NK-92 (cell line): ENCODE results near the gene NPAS4.
"Not testable (repeated sequence)": the region's sequence is repeated elsewhere in the genome, so short reads cannot be mapped to it uniquely, and the experiment has no call there.

Experiments
- DNase-seq: peaks from one replicate; lab custom pipeline; 2025; ENCODE audit not compliant: unreplicated experiment; lab: John Stamatoyannopoulos, UW

The NPAS4 gene

DNA sequence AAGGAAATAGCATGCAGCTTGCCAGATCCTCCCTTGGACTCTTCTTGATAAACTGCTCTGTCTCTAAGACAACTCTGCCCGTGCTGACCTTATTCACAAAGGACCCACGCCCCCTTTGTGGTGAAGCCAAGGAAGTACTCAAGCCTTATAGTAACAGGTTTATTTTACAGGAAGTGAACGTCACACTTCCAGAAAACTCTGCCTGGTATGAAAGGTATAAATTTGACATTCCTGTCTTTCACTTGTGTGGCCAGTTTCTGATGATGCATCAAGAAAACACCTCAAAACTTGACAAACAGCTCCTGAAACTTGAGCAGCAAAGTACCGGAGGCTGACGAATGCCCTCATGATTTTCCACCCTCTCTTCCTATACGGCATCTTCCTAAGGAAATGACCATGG, 33.4 kb downstream of the NPAS4 start:
- DNase-seq: no peak

DNA sequence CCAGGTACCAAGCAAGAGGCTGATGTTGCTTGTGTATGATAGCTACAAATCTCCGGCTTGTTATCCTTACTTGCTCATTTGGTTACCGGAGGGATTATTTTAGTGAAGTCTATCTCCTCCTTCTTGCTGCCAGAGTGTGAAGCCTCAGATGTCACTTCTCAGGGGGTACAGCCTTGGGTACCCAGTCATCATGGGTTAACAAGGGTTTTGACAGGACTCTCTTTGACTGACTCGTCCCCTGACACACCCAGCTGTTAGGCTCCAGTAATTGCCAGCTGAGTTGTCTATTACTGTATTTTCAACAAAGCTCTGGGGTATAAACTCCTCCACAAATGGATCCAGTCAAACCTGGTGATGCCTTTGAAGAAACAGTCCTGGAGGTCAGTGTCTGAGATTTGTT, 34.0 kb downstream of the NPAS4 start:
- no peak for DNase-seq

DNA sequence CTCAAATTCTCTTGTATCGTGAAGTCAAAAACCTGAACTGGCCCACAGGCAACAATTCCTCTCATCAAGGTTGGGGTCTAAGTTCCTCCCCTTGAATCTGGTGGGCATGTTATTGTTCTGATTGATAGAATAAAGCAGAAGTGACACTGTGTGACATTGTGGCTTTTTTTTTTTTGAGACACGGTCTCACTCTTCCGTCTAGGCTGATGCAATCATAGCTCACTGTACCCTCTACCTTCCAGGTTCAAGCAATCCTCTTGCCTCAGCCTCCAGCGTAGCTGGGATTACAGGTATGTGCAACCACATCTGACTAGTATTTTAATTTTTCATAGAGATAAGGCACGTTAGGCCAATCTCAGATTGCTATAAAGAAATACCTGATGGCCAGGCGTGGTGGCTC, 37.0 kb downstream of the NPAS4 start:
- no peak for DNase-seq

- DNase-seq: no peak
Measured at GRCh38 chr11:66459138-66459778, 38.4 kb downstream of the NPAS4 start.

DNA sequence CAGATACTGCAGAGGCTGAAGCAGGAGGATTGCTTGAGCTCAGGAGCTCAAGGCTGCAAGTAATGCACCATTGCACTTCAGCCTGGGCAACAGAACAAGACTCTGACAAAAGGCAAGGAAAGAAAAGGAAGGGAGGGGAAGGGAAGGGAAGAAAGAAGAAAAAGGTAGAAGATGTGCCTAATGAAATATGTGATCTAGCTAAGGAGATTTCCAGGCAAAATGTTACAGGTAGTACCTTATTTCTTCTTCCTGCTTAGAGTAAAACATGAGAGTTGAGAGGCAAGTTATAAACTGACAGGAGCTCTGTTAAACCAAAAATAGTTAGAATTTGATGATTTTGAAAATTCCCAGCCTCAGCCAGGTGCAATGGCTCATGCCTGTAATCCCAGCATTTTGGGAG, 41.2 kb downstream of the NPAS4 start:
- no peak for DNase-seq

DNA sequence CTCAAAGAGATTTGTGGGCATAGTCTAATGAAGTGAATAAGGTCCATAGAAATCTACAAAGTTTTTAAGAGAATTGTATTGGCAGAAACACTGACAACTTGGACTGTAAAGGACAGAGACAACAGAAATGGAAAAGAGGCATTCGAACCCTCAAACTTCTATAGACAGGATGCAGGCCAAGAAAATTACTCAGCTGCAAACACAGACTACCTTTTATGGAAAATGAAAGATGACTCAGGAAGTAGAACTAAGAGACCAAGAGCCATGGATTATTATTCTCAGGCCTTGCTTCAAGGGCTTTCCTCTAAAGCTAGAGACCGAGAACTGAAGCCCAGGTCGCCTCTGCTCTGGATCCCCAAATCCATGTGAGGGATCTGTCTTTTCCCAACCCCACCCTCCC, 42.1 kb downstream of the NPAS4 start:
- DNase-seq: no peak

DNA sequence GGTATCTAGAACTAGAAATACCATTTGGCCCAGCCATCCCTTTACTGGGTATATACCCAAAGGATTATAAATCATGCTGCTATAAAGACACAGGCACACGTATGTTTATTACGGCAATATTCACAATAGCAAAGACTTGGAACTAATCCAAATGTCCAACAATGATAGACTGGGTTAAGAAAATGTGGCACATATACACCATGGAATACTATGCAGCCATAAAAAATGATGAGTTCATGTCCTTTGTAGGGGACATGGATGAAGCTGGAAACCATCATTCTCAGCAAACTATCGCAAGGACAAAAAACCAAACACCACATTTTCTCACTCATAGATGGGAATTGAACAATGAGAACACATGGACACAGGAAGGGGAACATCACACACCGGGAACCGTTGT, 43.3 kb downstream of the NPAS4 start:
- not testable (repeated sequence) for DNase-seq

DNA sequence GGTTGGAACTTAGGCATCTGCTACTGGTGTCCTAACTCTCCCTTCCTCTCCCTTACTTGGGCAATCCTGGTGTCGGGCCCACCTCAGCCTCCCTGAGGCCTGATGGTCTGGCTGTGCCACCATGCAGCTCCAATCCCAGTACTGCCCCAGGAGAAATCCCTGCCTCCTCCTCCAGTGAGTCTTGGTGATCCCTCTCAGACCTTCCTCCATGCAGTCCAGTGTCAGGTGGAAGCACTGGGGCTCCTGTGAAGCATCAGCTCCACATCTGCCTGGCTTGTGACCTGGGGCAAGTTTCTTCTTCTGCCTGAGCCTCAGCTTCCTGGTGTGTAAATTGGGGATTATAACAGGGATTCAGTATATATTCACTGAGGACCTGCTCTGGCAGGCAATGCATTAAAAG, 44.1 kb downstream of the NPAS4 start:
- DNase-seq: no peak

DNA sequence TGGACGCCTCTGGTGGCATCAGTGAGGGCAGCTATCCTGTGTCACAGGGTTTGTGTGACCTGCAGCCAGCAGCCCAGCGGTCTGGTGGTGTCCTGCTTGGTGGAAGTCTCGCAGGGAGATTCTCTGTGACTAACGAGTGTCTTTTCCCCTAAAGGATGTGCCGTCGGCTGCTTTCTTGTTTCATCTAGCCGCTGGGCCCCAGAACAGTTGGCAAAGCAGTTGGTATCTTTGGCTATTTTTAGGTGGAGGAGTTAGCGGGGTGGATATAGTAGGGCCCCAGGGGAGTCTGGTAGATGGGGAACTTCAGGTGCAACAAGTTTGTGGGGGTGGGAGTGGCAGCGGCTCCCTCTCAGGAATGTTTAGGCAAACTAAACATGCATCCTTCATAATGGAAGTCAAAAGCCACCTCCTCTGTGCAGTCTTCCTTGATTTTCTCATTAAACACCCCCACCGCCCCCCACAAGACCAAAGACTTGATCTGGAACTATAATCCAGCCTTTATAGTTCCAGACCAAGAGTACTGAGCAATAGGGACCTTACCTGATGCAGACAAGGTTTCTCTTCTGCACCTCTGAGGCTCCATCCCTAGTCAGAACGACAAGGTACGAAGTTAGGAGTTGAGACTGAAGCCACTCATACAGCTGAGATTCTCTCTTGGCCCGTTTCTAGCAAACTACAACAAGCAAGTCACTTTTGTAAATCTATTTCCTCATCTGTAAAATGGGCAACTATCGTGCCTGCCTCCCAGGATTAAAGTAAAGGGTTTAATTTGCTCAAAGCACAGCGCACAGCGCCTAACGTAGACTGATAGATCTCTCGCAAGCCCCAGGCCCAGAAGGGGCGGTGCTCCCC, 44.8 kb downstream of the NPAS4 start:
- DNase-seq: no peak

GRCh38 chr11:66466225-66467033, 45.6 kb downstream of the NPAS4 start, which contains the start of gene PELI3:
PELI3 (plus strand) TSS chr11:66466905; CDS start chr11:66468129, 1,224 bp downstream.
- peak; percentile 59 for DNase-seq

- no peak for DNase-seq
Measured at GRCh38 chr11:66467034-66467659, 46.3 kb downstream of the NPAS4 start.

DNA sequence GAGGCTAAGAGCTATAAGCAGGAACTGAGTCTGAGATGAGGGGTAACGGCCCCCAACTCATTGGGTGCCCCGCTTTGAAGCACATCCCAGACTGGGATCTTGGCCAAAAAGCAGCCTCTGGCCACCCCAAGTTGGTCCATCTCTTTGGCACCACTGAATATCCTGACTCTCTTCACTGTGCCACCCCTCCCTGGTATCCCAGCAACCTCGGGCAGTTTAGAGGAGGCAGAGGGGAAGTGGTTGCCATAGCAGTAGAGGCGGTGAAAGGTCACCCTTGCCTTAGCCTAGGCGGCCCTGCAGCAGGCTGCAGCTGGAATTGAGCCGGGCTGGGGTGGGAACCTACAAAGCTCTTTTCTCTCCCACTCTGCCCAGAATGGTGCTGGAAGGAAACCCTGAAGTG, 46.9 kb downstream of the NPAS4 start:
- DNase-seq: no peak

- DNase-seq: no peak
Measured at GRCh38 chr11:66468691-66469090, 47.9 kb downstream of the NPAS4 start.

DNA sequence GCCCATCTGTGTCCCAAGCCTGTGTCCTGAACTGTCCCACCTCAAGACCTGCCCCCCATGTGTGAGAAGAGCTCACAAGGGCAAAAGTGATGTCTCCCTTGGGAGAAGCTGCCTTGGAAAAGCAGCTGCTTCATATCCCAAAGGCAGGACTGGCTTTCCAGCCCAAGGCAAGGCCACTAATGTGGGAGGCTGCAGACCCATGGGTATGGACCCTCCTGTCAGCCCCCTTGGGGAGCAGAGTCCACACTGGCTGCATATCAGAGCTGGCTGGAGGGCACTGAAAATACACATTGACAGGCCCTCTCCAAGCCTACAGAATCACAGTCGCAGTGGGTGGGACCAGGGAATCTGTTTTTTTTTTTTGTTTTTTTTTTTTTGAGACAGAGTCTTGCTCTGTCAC, 48.6 kb downstream of the NPAS4 start:
- no peak for DNase-seq

- no peak for DNase-seq
Measured at GRCh38 chr11:66470015-66470414, 49.2 kb downstream of the NPAS4 start.

GRCh38 chr11:66471142-66471541, 50.3 kb downstream of the NPAS4 start:
- no peak for DNase-seq

GRCh38 chr11:66472054-66472453, 51.2 kb downstream of the NPAS4 start:
- no peak for DNase-seq

DNA sequence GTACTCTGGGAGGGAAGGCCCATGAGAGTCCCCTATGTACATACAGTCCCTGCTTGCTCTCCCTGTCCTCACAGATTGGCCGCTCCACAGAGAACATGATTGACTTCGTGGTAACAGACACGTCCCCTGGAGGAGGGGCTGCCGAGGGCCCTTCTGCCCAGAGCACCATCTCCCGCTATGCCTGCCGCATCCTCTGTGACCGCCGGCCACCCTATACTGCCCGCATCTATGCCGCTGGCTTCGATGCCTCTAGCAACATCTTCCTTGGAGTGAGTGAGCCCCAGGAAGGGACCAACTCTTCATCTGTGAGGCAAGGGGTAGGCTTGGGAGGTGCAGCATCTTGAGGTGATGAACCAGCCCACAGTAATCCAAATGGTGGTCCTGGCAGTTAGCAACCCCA, 52.3 kb downstream of the NPAS4 start:
- DNase-seq: no peak

DNA sequence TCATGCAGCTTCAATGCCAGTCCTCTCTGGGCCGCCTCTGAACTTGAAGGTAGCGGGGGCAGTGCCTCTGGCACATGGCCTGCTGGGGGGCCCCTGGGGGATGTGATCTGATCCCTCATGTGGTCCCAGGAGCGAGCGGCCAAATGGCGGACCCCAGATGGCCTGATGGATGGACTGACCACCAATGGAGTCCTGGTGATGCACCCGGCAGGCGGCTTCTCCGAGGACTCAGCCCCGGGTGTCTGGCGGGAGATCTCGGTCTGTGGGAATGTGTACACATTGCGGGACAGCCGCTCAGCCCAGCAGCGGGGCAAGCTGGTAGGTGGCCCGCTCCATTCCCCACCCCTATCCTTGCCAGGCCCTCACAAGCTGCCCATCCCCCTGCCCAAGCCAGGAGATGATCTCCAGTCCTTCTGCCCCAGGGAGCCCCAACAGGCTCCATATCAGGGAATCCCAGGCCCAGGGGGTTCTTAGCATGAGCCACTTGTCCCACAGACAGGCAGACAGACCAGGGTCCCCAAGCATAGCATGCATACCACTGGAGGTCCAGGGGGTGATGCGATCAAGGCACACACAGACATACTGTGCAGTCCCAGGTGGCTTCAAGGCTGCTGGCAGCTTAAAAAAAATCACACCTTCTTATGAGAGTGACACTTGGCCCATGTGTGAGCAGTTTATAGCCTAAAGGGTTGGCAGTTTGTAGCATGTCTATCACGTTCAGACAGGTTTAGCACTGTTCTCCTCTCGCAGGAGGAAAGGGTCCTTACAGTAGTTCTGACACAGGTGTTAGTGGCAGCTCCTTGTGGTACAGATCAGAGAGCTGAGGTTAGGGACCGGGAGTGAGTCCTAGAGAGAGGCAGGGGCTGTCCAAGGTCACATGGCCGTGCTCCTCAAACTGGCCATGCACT, 53.0 kb downstream of the NPAS4 start:
- no peak for DNase-seq
